Type B pancreatic cell (in vitro differentiated cells): ENCODE results near the gene MYOG. TPM values are rescaled to one million over a fixed set of nuclear protein-coding genes. Genes with fewer than 3 reads are reported as not detected.

Experiments
- DNase-seq: peaks from one replicate; pipeline ENCODE4 v3.0.0; 2021; ENCODE audit warnings: mixed read lengths; ENCODE audit not compliant: unreplicated experiment; ENCODE audit errors: extremely low spot score
- H3K27ac Mint-ChIP-seq: 2 replicates; pipeline ENCODE4 v1.8.0; 2021; ENCODE audit warnings: mild to moderate bottlenecking, mixed read lengths
- H3K27me3 Mint-ChIP-seq: 2 replicates; pipeline ENCODE4 v1.8.0; 2021; ENCODE audit warnings: mixed read lengths
- H3K36me3 Mint-ChIP-seq: 2 replicates; pipeline ENCODE4 v1.8.0; 2021; ENCODE audit warnings: mixed read lengths
- H3K4me1 Mint-ChIP-seq: one replicate; pipeline ENCODE4 v1.8.0; 2021; ENCODE audit warnings: mixed read lengths; ENCODE audit not compliant: unreplicated experiment
- H3K4me3 Mint-ChIP-seq: 2 replicates; pipeline ENCODE4 v1.8.0; 2021; ENCODE audit warnings: mild to moderate bottlenecking, mixed read lengths
- H3K9me3 Mint-ChIP-seq: 2 replicates; pipeline ENCODE4 v1.8.0; 2021; ENCODE audit warnings: mixed read lengths
- total RNA-seq: library from RNA; stranded (reverse); gene quantifications from 2 replicates; pipeline ENCODE4 v1.2.1, GENCODE V29; 2021; ENCODE audit warnings: low replicate concordance
- TF ChIP-seq, protein P1 (sequence below): fragments of 200-600 bp; sonication (generic); conservative IDR thresholded peaks from 2 replicates; pipeline ENCODE4 v1.5.0; 2021; ENCODE audit warnings: antibody characterized with exemption, mild to moderate bottlenecking

Gene MYOG
- total RNA-seq, 1 donor from 2014 or later = 2.1 TPM

DNA sequence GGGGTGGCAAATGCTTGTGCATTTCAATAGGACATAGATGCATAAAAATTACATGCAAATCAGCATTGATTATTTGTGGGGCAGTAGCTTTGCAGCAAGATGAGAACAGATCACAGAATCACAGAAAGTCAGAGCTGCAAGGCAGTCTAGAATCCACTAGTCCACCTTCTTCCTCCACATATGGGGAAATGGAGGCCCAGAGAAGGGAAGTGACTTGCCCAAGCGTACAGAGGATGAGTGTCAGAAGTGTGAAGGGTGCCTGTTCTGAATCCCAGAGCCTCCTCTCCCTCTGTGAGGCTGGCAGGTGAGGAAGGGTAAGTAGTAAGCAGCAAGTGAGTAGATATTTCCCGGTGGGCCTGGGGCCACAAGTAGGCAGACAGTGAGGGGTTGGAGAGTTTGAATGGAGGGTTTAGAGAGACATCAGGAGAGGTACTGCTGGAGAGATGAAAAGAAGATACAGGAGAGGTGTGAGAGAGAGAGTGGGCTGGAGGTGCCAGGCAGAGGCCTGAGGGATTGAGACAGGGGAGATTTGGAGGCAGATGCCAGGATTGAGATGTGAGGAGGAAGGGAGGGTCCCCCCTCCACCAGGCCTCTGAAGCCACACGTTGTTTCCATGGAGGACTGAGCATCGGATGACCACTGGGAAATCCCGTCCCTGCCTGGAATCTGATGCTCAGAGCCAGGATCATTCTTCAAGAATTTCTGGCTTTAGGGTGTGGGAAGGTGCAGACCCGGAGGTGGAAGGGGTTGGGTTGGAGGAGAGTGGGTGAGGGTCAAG lies 4.8 kb upstream of the MYOG start:
- peak; percentile 25 for DNase-seq
- Mint-ChIP-seq H3K36me3 (peaks cover 4% of the 10 kb centered on the region), H3K4me1 (peaks cover 36% of the 10 kb centered on the region), H3K4me3 (no peak overlapping the region), H3K27me3 (peaks cover 31% of the 10 kb centered on the region), H3K9me3 (peaks cover 22% of the 10 kb centered on the region), H3K27ac (no peak overlapping the region)
- TF ChIP-seq, protein P1, sequence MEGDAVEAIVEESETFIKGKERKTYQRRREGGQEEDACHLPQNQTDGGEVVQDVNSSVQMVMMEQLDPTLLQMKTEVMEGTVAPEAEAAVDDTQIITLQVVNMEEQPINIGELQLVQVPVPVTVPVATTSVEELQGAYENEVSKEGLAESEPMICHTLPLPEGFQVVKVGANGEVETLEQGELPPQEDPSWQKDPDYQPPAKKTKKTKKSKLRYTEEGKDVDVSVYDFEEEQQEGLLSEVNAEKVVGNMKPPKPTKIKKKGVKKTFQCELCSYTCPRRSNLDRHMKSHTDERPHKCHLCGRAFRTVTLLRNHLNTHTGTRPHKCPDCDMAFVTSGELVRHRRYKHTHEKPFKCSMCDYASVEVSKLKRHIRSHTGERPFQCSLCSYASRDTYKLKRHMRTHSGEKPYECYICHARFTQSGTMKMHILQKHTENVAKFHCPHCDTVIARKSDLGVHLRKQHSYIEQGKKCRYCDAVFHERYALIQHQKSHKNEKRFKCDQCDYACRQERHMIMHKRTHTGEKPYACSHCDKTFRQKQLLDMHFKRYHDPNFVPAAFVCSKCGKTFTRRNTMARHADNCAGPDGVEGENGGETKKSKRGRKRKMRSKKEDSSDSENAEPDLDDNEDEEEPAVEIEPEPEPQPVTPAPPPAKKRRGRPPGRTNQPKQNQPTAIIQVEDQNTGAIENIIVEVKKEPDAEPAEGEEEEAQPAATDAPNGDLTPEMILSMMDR = no peak

DNA sequence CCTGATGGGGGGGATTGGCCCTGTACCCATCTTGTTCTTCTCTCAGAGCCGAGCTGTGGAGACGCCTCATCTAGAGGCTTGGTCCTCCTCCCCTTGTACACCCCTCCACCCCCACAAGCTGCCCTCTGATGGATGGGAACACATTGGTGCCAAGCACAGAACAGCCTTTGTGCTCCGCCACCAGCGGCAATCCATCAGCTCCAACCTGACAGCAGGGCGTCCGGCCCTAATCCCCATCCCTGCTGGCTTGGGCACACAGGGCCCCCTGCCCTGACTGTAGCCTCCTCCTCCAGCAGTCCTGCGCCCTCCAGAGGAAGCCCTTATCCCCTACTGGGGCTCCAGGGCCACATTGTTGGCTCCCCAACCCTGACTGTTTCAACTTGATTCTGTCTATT lies 3.8 kb upstream of the MYOG start:
- H3K4me1 Mint-ChIP-seq = peaks cover 36% of the 10 kb centered on the region
- TF ChIP-seq, protein P1 = no peak
- H3K4me3 Mint-ChIP-seq = no peak overlapping the region
- peaks cover 13% of the 10 kb centered on the region for H3K9me3 Mint-ChIP-seq
- no peak overlapping the region for H3K27ac Mint-ChIP-seq
- H3K36me3 Mint-ChIP-seq = no peaks in the 10 kb centered on the region
- H3K27me3 Mint-ChIP-seq = peaks cover 27% of the 10 kb centered on the region
- DNase-seq = peak; percentile 61

DNA sequence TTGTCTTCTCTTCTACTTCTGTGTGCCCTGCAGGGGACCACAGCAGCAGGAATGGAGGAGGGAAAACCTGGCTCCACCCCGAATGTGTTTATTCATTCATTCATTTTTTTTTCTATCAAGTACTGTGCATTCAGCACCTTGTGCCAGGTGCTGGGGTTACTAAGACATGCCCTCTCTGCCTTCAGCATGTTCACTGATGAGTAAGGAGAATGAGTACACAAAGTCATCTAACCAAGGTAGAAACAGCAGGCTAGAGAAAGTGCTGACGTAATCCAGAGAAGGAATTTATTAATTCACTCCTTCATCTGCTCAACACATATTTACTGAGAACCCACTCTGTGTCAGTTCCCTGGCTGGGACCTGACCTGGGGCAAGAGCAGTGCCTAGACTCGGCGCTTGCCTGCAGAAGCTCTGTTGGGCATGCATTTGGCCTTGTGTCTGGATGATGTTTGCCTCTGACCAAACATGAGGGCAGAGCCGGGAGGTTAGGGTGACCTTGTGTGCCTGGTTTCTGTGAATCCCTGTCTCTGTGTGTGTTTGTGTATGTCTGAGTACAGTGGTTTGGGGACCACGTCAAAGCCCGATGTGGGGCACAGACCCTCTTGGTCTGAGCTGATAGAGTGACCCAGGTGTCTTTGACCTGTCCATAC lies 3.3 kb upstream of the MYOG start:
- Mint-ChIP-seq H3K4me1 (peaks cover 36% of the 10 kb centered on the region), H3K27ac (no peak overlapping the region), H3K4me3 (no peak overlapping the region), H3K27me3 (peaks cover 27% of the 10 kb centered on the region), H3K36me3 (no peaks in the 10 kb centered on the region), H3K9me3 (peaks cover 8% of the 10 kb centered on the region)
- peak; percentile 16 for DNase-seq
- TF ChIP-seq, protein P1 = no peak

DNA sequence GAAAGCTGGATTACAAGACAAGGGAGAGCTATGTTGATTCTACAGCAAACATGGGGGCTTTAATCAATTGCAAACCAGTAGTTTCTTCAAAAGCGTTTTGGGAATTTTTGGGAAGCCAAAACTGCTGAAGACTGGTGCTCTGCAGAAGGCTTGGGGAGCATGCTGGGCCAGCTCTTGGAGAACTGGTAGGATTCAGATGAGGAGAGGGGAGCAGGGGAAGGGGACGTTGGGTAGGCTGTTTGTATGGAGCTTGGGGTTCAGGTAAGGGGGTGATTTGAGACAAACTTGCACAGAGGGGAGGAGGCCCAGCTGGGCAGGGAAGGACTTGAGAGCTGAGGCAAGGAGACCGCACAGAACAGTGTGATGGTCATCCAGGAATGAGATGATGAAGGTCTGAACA lies 2.6 kb upstream of the MYOG start:
- TF ChIP-seq, protein P1 = no peak
- peaks cover 36% of the 10 kb centered on the region for H3K4me1 Mint-ChIP-seq
- H3K27me3 Mint-ChIP-seq = peaks cover 27% of the 10 kb centered on the region
- no peaks in the 10 kb centered on the region for H3K36me3 Mint-ChIP-seq
- no peak overlapping the region for H3K4me3 Mint-ChIP-seq
- DNase-seq = peak; percentile 39
- H3K9me3 Mint-ChIP-seq = peaks cover 8% of the 10 kb centered on the region
- H3K27ac Mint-ChIP-seq = no peak overlapping the region

DNA sequence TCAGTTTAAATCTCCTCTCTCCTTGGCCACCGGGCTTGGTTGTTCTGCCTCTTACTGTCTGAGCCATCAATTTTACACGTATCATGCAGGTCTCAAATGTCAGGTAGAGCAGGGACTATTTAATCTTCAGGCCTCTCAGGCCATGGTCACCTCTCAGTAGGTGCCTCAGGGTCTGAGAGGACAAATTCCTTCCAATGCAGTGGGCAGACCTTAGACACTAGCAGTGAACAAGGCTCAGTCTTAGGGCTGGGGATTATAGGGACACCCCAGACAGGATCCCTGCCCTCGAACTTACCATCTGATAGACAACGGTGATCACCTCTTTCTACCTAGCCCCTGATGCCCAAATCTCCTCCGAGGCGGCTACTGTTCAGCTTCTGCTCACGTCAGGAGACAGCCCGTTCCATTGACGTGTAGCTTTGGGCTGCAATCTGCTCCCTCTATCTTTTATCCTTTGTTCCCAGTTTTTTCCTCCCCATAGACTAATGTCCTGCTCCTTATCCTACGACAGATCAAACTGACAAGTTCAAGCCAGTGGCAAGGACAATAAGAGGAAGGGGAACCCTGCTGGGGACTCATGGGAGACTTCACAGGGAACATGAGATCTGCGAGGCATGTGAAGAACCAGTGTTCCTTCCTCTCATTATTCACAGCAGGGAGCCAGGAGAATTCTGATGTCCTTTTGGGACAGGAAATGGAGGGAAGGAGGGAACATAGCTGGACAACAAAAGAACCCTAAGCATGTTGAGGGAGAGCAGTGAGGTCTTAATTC lies 1.4 kb upstream of the MYOG start:
- peaks cover under 1% of the 10 kb centered on the region for H3K9me3 Mint-ChIP-seq
- DNase-seq = peak; percentile 34
- no peaks in the 10 kb centered on the region for H3K36me3 Mint-ChIP-seq
- H3K4me3 Mint-ChIP-seq = no peak overlapping the region
- TF ChIP-seq, protein P1 = no peak
- peaks cover 33% of the 10 kb centered on the region for H3K27me3 Mint-ChIP-seq
- peaks cover 36% of the 10 kb centered on the region for H3K4me1 Mint-ChIP-seq
- H3K27ac Mint-ChIP-seq = peak overlapping the region; percentile 15
